GM20000 (cell line): ENCODE measurements around the gene DESI1.
"Not testable (repeated sequence)": the region's sequence is repeated elsewhere in the genome, so short reads cannot be mapped to it uniquely, and the experiment has no call there.

ENCODE experiments used
- DNase-seq: peaks from one replicate; pipeline ENCODE4 v3.0.0; 2012; ENCODE audit warnings: low spot score
- CTCF ChIP-seq: IDR thresholded peaks from 2 replicates; pipeline ENCODE4 v1.5.1; 2012; ENCODE audit warnings: mild to moderate bottlenecking, control low read depth; ENCODE audit errors: extremely low read depth, missing control alignments

Gene DESI1

GRCh38 chr22:41650229-41650628 is 29.4 kb upstream of the DESI1 start:
- DNase-seq, result no peak
- no peak for TF ChIP-seq CTCF

- DNase-seq, result no peak
- TF ChIP-seq CTCF, result no peak
Observed at GRCh38 chr22:41648432-41648831, 27.6 kb upstream of the DESI1 start.

- DNase-seq, result no peak
- no peak for TF ChIP-seq CTCF
Observed at GRCh38 chr22:41647771-41648170, 26.9 kb upstream of the DESI1 start.

- TF ChIP-seq CTCF, result no peak
- no peak for DNase-seq
Observed at GRCh38 chr22:41642331-41643110, 21.7 kb upstream of the DESI1 start.

GRCh38 chr22:41641854-41642253 is 21.0 kb upstream of the DESI1 start:
- no peak for DNase-seq
- TF ChIP-seq CTCF, result no peak

GRCh38 chr22:41638748-41639147 is 17.9 kb upstream of the DESI1 start:
- no peak for DNase-seq
- TF ChIP-seq CTCF, result no peak

GRCh38 chr22:41638124-41638523 is 17.3 kb upstream of the DESI1 start:
- no peak for DNase-seq
- TF ChIP-seq CTCF, result no peak

GRCh38 chr22:41637623-41638022 is 16.8 kb upstream of the DESI1 start:
- not testable (repeated sequence) for DNase-seq
